ENCODE data around the gene LYVE1.

Gene LYVE1

GRCh38 chr11:10584071-10584501 lies 15.6 kb upstream of the LYVE1 start:
- no peak for DNase-seq (ENCODE audit: extremely low read depth, low read depth)
- TF ChIP-seq CTCF (IDR thresholded peaks at IDR 0.05; ENCODE audit: low read depth, low read length, missing control alignments) = no peak

GRCh38 chr11:10581481-10582019 lies 13.1 kb upstream of the LYVE1 start:
- no peak for DNase-seq (ENCODE audit: extremely low read depth, low read depth)
- H3K4me3 ChIP-seq (replicated peaks; ENCODE audit: low read depth, low read length) = no peak overlapping the region
- no peak for TF ChIP-seq CTCF (IDR thresholded peaks at IDR 0.05; ENCODE audit: low read depth, low read length, missing control alignments)

More at GRCh38 chr11:10584071-10584501, 15.6 kb upstream of the LYVE1 start:
- no peak overlapping the region for H3K4me3 ChIP-seq (replicated peaks; ENCODE audit: low read depth, low read length)

GRCh38 chr11:10580623-10581022 lies 12.2 kb upstream of the LYVE1 start:
- no peak for DNase-seq (ENCODE audit: extremely low read depth, low read depth)

GRCh38 chr11:10579700-10580099 lies 11.2 kb upstream of the LYVE1 start:
- no peak overlapping the region for H3K4me3 ChIP-seq (replicated peaks; ENCODE audit: low read depth, low read length)
- DNase-seq (ENCODE audit: extremely low read depth, low read depth) = no peak
- no peak for TF ChIP-seq CTCF (IDR thresholded peaks at IDR 0.05; ENCODE audit: low read depth, low read length, missing control alignments)

More at GRCh38 chr11:10580623-10581022, 12.2 kb upstream of the LYVE1 start:
- TF ChIP-seq CTCF (IDR thresholded peaks at IDR 0.05; ENCODE audit: low read depth, low read length, missing control alignments) = no peak
- H3K4me3 ChIP-seq (replicated peaks; ENCODE audit: low read depth, low read length) = no peak overlapping the region

GRCh38 chr11:10576035-10576398 lies 7.6 kb upstream of the LYVE1 start:
- H3K4me3 ChIP-seq (replicated peaks; ENCODE audit: low read depth, low read length) = no peak overlapping the region
- TF ChIP-seq CTCF (IDR thresholded peaks at IDR 0.05; ENCODE audit: low read depth, low read length, missing control alignments) = no peak
- no peak for DNase-seq (ENCODE audit: extremely low read depth, low read depth)

GRCh38 chr11:10575346-10576034 lies 7.0 kb upstream of the LYVE1 start:
- DNase-seq (ENCODE audit: extremely low read depth, low read depth) = no peak
- TF ChIP-seq CTCF (IDR thresholded peaks at IDR 0.05; ENCODE audit: low read depth, low read length, missing control alignments) = no peak
- no peak overlapping the region for H3K4me3 ChIP-seq (replicated peaks; ENCODE audit: low read depth, low read length)

Data from HFF-Myc (cell line).